ENCODE results near the gene DEPDC1. TPM values are rescaled to one million over a fixed set of nuclear protein-coding genes. Genes with fewer than 3 reads are reported as not detected.

Gene DEPDC1
- total and polyA plus RNA-seq, 2 donors = 1.9 to 15.5 TPM

- H3K4me1 ChIP-seq (ENCODE audit: control insufficient read depth in 2 of 2, insufficient read depth in 2 of 2, low read length in 2 of 2) = no peaks in the 10 kb centered on the region
- H3K27ac ChIP-seq (ENCODE audit: low read depth in 1 of 2, low read length in 1 of 2) = no peak overlapping the region
- 93% methylated on average over 4 of the region's 4 CpGs for WGBS
Measured at GRCh38 chr1:68460935-68461334, 35.9 kb downstream of the DEPDC1 start.

GRCh38 chr1:68459796-68460195 is 37.1 kb downstream of the DEPDC1 start:
- Histone ChIP-seq H3K4me1 (ENCODE audit: control insufficient read depth in 2 of 2, insufficient read depth in 2 of 2, low read length in 2 of 2) (no peaks in the 10 kb centered on the region), H3K9me3 (ENCODE audit: control insufficient read depth in 2 of 2, insufficient read depth in 1 of 2, low read length in 1 of 2) (no peaks in the 10 kb centered on the region), H3K27me3 (ENCODE audit: control insufficient read depth in 2 of 2, insufficient read depth in 1 of 2, low read length in 1 of 2) (no peaks in the 10 kb centered on the region), H3K27ac (ENCODE audit: low read depth in 1 of 2, low read length in 1 of 2) (no peak overlapping the region), H3K4me3 (ENCODE audit: low read length in 2 of 2) (no peak overlapping the region), H3K36me3 (ENCODE audit: control insufficient read depth in 2 of 2, insufficient read depth in 2 of 2, low read length in 1 of 2) (no peaks in the 10 kb centered on the region)
- DNase-seq (ENCODE audit: low read depth in 6 of 9, low spot score in 9 of 9) = no peak
- 91% methylated on average over 1 of the region's 1 CpG for WGBS

More at GRCh38 chr1:68460935-68461334, 35.9 kb downstream of the DEPDC1 start:
- DNase-seq (ENCODE audit: low read depth in 6 of 9, low spot score in 9 of 9) = no peak
- no peaks in the 10 kb centered on the region for H3K9me3 ChIP-seq (ENCODE audit: control insufficient read depth in 2 of 2, insufficient read depth in 1 of 2, low read length in 1 of 2)
- no peaks in the 10 kb centered on the region for H3K36me3 ChIP-seq (ENCODE audit: control insufficient read depth in 2 of 2, insufficient read depth in 2 of 2, low read length in 1 of 2)
- H3K4me3 ChIP-seq (ENCODE audit: low read length in 2 of 2) = no peak overlapping the region
- no peaks in the 10 kb centered on the region for H3K27me3 ChIP-seq (ENCODE audit: control insufficient read depth in 2 of 2, insufficient read depth in 1 of 2, low read length in 1 of 2)

GRCh38 chr1:68459091-68459490 is 37.8 kb downstream of the DEPDC1 start:
- no peaks in the 10 kb centered on the region for H3K4me1 ChIP-seq (ENCODE audit: control insufficient read depth in 2 of 2, insufficient read depth in 2 of 2, low read length in 2 of 2)
- no peak overlapping the region for H3K27ac ChIP-seq (ENCODE audit: low read depth in 1 of 2, low read length in 1 of 2)
- H3K27me3 ChIP-seq (ENCODE audit: control insufficient read depth in 2 of 2, insufficient read depth in 1 of 2, low read length in 1 of 2) = no peaks in the 10 kb centered on the region
- 93% methylated on average over 2 of the region's 2 CpGs for WGBS
- H3K9me3 ChIP-seq (ENCODE audit: control insufficient read depth in 2 of 2, insufficient read depth in 1 of 2, low read length in 1 of 2) = no peaks in the 10 kb centered on the region
- no peak overlapping the region for H3K4me3 ChIP-seq (ENCODE audit: low read length in 2 of 2)
- DNase-seq (ENCODE audit: low read depth in 6 of 9, low spot score in 9 of 9) = no peak
- no peaks in the 10 kb centered on the region for H3K36me3 ChIP-seq (ENCODE audit: control insufficient read depth in 2 of 2, insufficient read depth in 2 of 2, low read length in 1 of 2)

- Histone ChIP-seq H3K36me3 (ENCODE audit: control insufficient read depth in 2 of 2, insufficient read depth in 2 of 2, low read length in 1 of 2) (no peaks in the 10 kb centered on the region), H3K9me3 (ENCODE audit: control insufficient read depth in 2 of 2, insufficient read depth in 1 of 2, low read length in 1 of 2) (no peaks in the 10 kb centered on the region), H3K4me1 (ENCODE audit: control insufficient read depth in 2 of 2, insufficient read depth in 2 of 2, low read length in 2 of 2) (no peaks in the 10 kb centered on the region), H3K4me3 (ENCODE audit: low read length in 2 of 2) (no peak overlapping the region), H3K27ac (ENCODE audit: low read depth in 1 of 2, low read length in 1 of 2) (no peak overlapping the region), H3K27me3 (ENCODE audit: control insufficient read depth in 2 of 2, insufficient read depth in 1 of 2, low read length in 1 of 2) (no peaks in the 10 kb centered on the region)
- no peak for DNase-seq (ENCODE audit: low read depth in 6 of 9, low spot score in 9 of 9)
- 83% methylated on average over 1 of the region's 1 CpG for WGBS
Measured at GRCh38 chr1:68456202-68456601, 40.7 kb downstream of the DEPDC1 start.

GRCh38 chr1:68454534-68454933 is 42.3 kb downstream of the DEPDC1 start:
- no peak overlapping the region for H3K4me3 ChIP-seq (ENCODE audit: low read length in 2 of 2)
- no peaks in the 10 kb centered on the region for H3K27me3 ChIP-seq (ENCODE audit: control insufficient read depth in 2 of 2, insufficient read depth in 1 of 2, low read length in 1 of 2)
- no peaks in the 10 kb centered on the region for H3K36me3 ChIP-seq (ENCODE audit: control insufficient read depth in 2 of 2, insufficient read depth in 2 of 2, low read length in 1 of 2)
- 94% methylated on average over 2 of the region's 2 CpGs for WGBS
- H3K9me3 ChIP-seq (ENCODE audit: control insufficient read depth in 2 of 2, insufficient read depth in 1 of 2, low read length in 1 of 2) = no peaks in the 10 kb centered on the region
- H3K27ac ChIP-seq (ENCODE audit: low read depth in 1 of 2, low read length in 1 of 2) = no peak overlapping the region
- H3K4me1 ChIP-seq (ENCODE audit: control insufficient read depth in 2 of 2, insufficient read depth in 2 of 2, low read length in 2 of 2) = no peaks in the 10 kb centered on the region
- DNase-seq (ENCODE audit: low read depth in 6 of 9, low spot score in 9 of 9) = no peak

- WGBS = 94% methylated on average over 8 of the region's 8 CpGs
- Histone ChIP-seq H3K4me1 (ENCODE audit: control insufficient read depth in 2 of 2, insufficient read depth in 2 of 2, low read length in 2 of 2) (no peaks in the 10 kb centered on the region), H3K4me3 (ENCODE audit: low read length in 2 of 2) (no peak overlapping the region), H3K9me3 (ENCODE audit: control insufficient read depth in 2 of 2, insufficient read depth in 1 of 2, low read length in 1 of 2) (no peaks in the 10 kb centered on the region), H3K36me3 (ENCODE audit: control insufficient read depth in 2 of 2, insufficient read depth in 2 of 2, low read length in 1 of 2) (no peaks in the 10 kb centered on the region), H3K27ac (ENCODE audit: low read depth in 1 of 2, low read length in 1 of 2) (no peak overlapping the region), H3K27me3 (ENCODE audit: control insufficient read depth in 2 of 2, insufficient read depth in 1 of 2, low read length in 1 of 2) (no peaks in the 10 kb centered on the region)
- no peak for DNase-seq (ENCODE audit: low read depth in 6 of 9, low spot score in 9 of 9)
Measured at GRCh38 chr1:68453060-68453670, 43.7 kb downstream of the DEPDC1 start.

- no peak within 1 kb of the TSS for H3K4me3 ChIP-seq (ENCODE audit: low read length in 2 of 2)
- H3K4me1 ChIP-seq (ENCODE audit: control insufficient read depth in 2 of 2, insufficient read depth in 2 of 2, low read length in 2 of 2) = no peaks in the 10 kb centered on the region
- no peak within 1 kb of the TSS for H3K27ac ChIP-seq (ENCODE audit: low read depth in 1 of 2, low read length in 1 of 2)
- H3K36me3 ChIP-seq (ENCODE audit: control insufficient read depth in 2 of 2, insufficient read depth in 2 of 2, low read length in 1 of 2) = no peaks in the 10 kb centered on the region
- 87% methylated on average over 1 of the region's 1 CpG for WGBS
- DNase-seq (ENCODE audit: low read depth in 6 of 9, low spot score in 9 of 9) = no peak
- no peaks in the 10 kb centered on the region for H3K27me3 ChIP-seq (ENCODE audit: control insufficient read depth in 2 of 2, insufficient read depth in 1 of 2, low read length in 1 of 2)
- no peaks in the 10 kb centered on the region for H3K9me3 ChIP-seq (ENCODE audit: control insufficient read depth in 2 of 2, insufficient read depth in 1 of 2, low read length in 1 of 2)
Measured at GRCh38 chr1:68449901-68450300, 47.0 kb downstream of the DEPDC1 start, which contains the start of gene RPE65. TSS of gene RPE65 (minus strand) at chr1:68449954. CDS start at chr1:68449905, 49 bp downstream.

- H3K9me3 ChIP-seq (ENCODE audit: control insufficient read depth in 2 of 2, insufficient read depth in 1 of 2, low read length in 1 of 2) = no peaks in the 10 kb centered on the region
- H3K27ac ChIP-seq (ENCODE audit: low read depth in 1 of 2, low read length in 1 of 2) = no peak overlapping the region
- no peak overlapping the region for H3K4me3 ChIP-seq (ENCODE audit: low read length in 2 of 2)
- no peaks in the 10 kb centered on the region for H3K36me3 ChIP-seq (ENCODE audit: control insufficient read depth in 2 of 2, insufficient read depth in 2 of 2, low read length in 1 of 2)
- H3K27me3 ChIP-seq (ENCODE audit: control insufficient read depth in 2 of 2, insufficient read depth in 1 of 2, low read length in 1 of 2) = no peaks in the 10 kb centered on the region
- no peaks in the 10 kb centered on the region for H3K4me1 ChIP-seq (ENCODE audit: control insufficient read depth in 2 of 2, insufficient read depth in 2 of 2, low read length in 2 of 2)
- WGBS = 90% methylated on average over 7 of the region's 7 CpGs
- DNase-seq (ENCODE audit: low read depth in 6 of 9, low spot score in 9 of 9) = no peak
Measured at GRCh38 chr1:68448365-68448764, 48.5 kb downstream of the DEPDC1 start.

- no peak for DNase-seq (ENCODE audit: low read depth in 6 of 9, low spot score in 9 of 9)
- no peaks in the 10 kb centered on the region for H3K9me3 ChIP-seq (ENCODE audit: control insufficient read depth in 2 of 2, insufficient read depth in 1 of 2, low read length in 1 of 2)
- no peaks in the 10 kb centered on the region for H3K27me3 ChIP-seq (ENCODE audit: control insufficient read depth in 2 of 2, insufficient read depth in 1 of 2, low read length in 1 of 2)
- no peak overlapping the region for H3K4me3 ChIP-seq (ENCODE audit: low read length in 2 of 2)
- 96% methylated on average over 6 of the region's 6 CpGs for WGBS
- no peak overlapping the region for H3K27ac ChIP-seq (ENCODE audit: low read depth in 1 of 2, low read length in 1 of 2)
- no peaks in the 10 kb centered on the region for H3K4me1 ChIP-seq (ENCODE audit: control insufficient read depth in 2 of 2, insufficient read depth in 2 of 2, low read length in 2 of 2)
- no peaks in the 10 kb centered on the region for H3K36me3 ChIP-seq (ENCODE audit: control insufficient read depth in 2 of 2, insufficient read depth in 2 of 2, low read length in 1 of 2)
Measured at GRCh38 chr1:68445709-68446108, 51.2 kb downstream of the DEPDC1 start.

All from thymus (tissue), 11 donors.